Left cardiac atrium (tissue), 4 donors: Measurements from ENCODE around the gene SSH2. TPM values are rescaled to one million over a fixed set of nuclear protein-coding genes. Genes with fewer than 3 reads are reported as not detected.
A peak's percentile ranks its signal among the peaks of the same experiment; 100 is the strongest.

ENCODE experiments used
- ATAC-seq, 2 donors: fragments of 200-7000 bp; cut with Tn5 transposase; one replicate each; pipeline ENCODE4 v1.9.1; 2020; ENCODE audit warnings: mild to moderate bottlenecking in 2 of 2, moderate library complexity in 2 of 2
- DNase-seq: peaks from one replicate; pipeline ENCODE4 v3.0.0-alpha.2; 2020
- intact Hi-C, 2 donors: fragments of 100-400 bp; cut with DNase I; formaldehyde crosslinking; loops; one replicate each; pipeline versions ENCODE4 v1.14.1 to v1.15.1; 2022 to 2023
- total RNA-seq, 2 donors: library from RNA; stranded (reverse); fragmentation: NEBNext Ultra II Directional; extraction: Animal tissue kit (Norgen Biotek cat#: 25700); gene quantifications; one replicate each; pipeline ENCODE4 v1.2.1, GENCODE V29; 2021
- donor health status: DM: no; HTN: yes; CAD: no.
- donor health status: DM: no; HTN: yes; CAD: no; lungs with severe emphysema.
- donor health status: DM: yes; HTN: yes; CAD: no.
- donor health status: Dilated cardiomyopathy.

SSH2 gene
- total RNA-seq, 2 donors from 2014 or later = 33.0 to 41.3 TPM

GRCh38 chr17:29629839-29630238, 300.2 kb downstream of the SSH2 start:
- ATAC-seq (no peak), DNase-seq (no peak)
- intact Hi-C loops = no loop called here

- no peak for DNase-seq
- ATAC-seq = peak in 1 of 2 donors; percentile 19
- intact Hi-C loops = no loop called here
These were observed 301.4 kb downstream of the SSH2 start for GRCh38 chr17:29628644-29629043.

GRCh38 chr17:29627951-29628350, 302.1 kb downstream of the SSH2 start:
- intact Hi-C loops = no loop called here
- ATAC-seq (no peak), DNase-seq (no peak)

GRCh38 chr17:29625037-29625750, 304.8 kb downstream of the SSH2 start:
- ATAC-seq = peak; percentile 39 to 50
- intact Hi-C loops = no loop called here
- peak; percentile 48 for DNase-seq

- ATAC-seq = no peak
These were observed 305.4 kb downstream of the SSH2 start for GRCh38 chr17:29624586-29624985.

GRCh38 chr17:29623283-29623647, 306.8 kb downstream of the SSH2 start:
- intact Hi-C loops = no loop called here
- ATAC-seq = no peak

More at GRCh38 chr17:29624586-29624985, 305.4 kb downstream of the SSH2 start:
- DNase-seq = no peak
- intact Hi-C loops = no loop called here

GRCh38 chr17:29622337-29623282, 307.4 kb downstream of the SSH2 start, which contains the start of gene CORO6:
TSS of gene CORO6 (minus strand) at chr17:29622912. CDS start at chr17:29621421, 1,491 bp downstream.
- intact Hi-C loops = no loop called here
- ATAC-seq = peak; percentile 70 to 75
- peak; percentile 72 for DNase-seq

More at GRCh38 chr17:29623283-29623647, 306.8 kb downstream of the SSH2 start:
- no peak for DNase-seq

- DNase-seq = no peak
- no peak for ATAC-seq
- intact Hi-C loops = no loop called here
These were observed 308.3 kb downstream of the SSH2 start for GRCh38 chr17:29621751-29622194.

- ATAC-seq (no peak), DNase-seq (no peak)
- intact Hi-C loops = no loop called here
These were observed 309.1 kb downstream of the SSH2 start for GRCh38 chr17:29620779-29621500.

- ATAC-seq (no peak), DNase-seq (no peak)
- intact Hi-C loops = no loop called here
These were observed 309.8 kb downstream of the SSH2 start for GRCh38 chr17:29620271-29620670.

GRCh38 chr17:29619251-29619650, 310.8 kb downstream of the SSH2 start:
- intact Hi-C loops = loop anchor here in 1 of 2 donors (10.0 kb wide), 1 partner anchor 306 kb away; no protein-coding TSS in a partner anchor
- DNase-seq (peak; percentile 46), ATAC-seq (peak; percentile 14 to 34)

GRCh38 chr17:29618272-29619065, 311.6 kb downstream of the SSH2 start:
- no peak for DNase-seq
- intact Hi-C loops = loop anchor here in 1 of 2 donors (10.0 kb wide), 1 partner anchor 306 kb away; no protein-coding TSS in a partner anchor
- ATAC-seq = no peak

GRCh38 chr17:29617481-29618271, 312.4 kb downstream of the SSH2 start:
- DNase-seq (peak; percentile 83), ATAC-seq (peak; percentile 7 to 18)
- intact Hi-C loops = loop anchor here in 1 of 2 donors (10.0 kb wide), 1 partner anchor 307 kb away; no protein-coding TSS in a partner anchor

- intact Hi-C loops = loop anchor here in 1 of 2 donors (10.0 kb wide), 1 partner anchor 308 kb away; no protein-coding TSS in a partner anchor
- DNase-seq (peak; percentile 84), ATAC-seq (peak; percentile 13 to 33)
These were observed 312.9 kb downstream of the SSH2 start for GRCh38 chr17:29617125-29617480.

GRCh38 chr17:29616300-29617048, 313.6 kb downstream of the SSH2 start:
- intact Hi-C loops = loop anchor here in 1 of 2 donors (10.0 kb wide), 1 partner anchor 308 kb away; no protein-coding TSS in a partner anchor
- DNase-seq (no peak), ATAC-seq (no peak)

- DNase-seq (peak; percentile 86), ATAC-seq (peak; percentile 64 to 68)
- intact Hi-C loops = loop anchor here in 1 of 2 donors (10.0 kb wide), 1 partner anchor 309 kb away; no protein-coding TSS in a partner anchor
These were observed 314.3 kb downstream of the SSH2 start for GRCh38 chr17:29615492-29616299.
